Stimulated activated CD8-positive, alpha-beta memory T cell treated with anti-CD3 and anti-CD28 coated beads, Interleukin-15, amount 100 ng/mL, for 4 hours (primary cell): ENCODE results near the gene CCDC12.
A peak's percentile ranks its signal among the peaks of the same experiment; 100 is the strongest.

ENCODE experiments used
- DNase-seq, 2 donors: peaks; one replicate each; pipeline ENCODE4 v3.0.0-alpha.2; 2020; ENCODE audit warnings: low read depth in 2 of 2

The CCDC12 gene

GRCh38 chr3:46907271-46907670, 69.3 kb downstream of the CCDC12 start:
- DNase-seq = no peak

DNA sequence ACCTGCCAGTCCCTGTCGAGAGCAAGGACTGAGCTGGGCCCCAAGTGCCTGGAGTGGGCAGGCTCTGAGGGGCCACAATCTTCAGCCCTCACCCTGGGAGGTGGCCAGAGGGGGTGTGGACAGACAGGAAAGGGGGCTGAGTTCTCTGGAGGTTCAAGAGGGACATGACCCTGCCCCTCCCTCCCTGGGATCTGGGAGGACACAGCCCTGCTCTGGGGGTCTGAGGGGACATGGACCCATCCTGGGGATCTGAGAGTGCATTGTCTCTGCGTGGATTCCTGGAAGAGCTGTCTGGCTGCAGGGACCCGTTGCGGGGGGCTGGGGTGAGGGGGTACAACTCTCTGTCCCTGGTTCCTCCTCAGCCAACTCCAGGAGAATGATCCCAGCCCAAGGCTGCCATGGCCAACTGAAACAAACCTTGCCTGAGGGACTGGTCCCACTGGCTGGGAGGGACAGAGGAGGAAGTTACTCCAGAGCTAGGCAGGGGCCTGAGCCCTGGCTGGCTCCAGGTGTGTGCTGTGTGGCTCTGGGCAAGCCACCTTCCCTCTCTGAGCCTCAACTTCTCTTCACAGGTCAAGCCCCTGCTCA, 70.0 kb downstream of the CCDC12 start:
- no peak for DNase-seq

- no peak for DNase-seq
Observed at GRCh38 chr3:46905661-46906451, 70.7 kb downstream of the CCDC12 start.

GRCh38 chr3:46905213-46905560, 71.4 kb downstream of the CCDC12 start:
- no peak for DNase-seq

- no peak for DNase-seq
Observed at GRCh38 chr3:46904303-46905212, 72.0 kb downstream of the CCDC12 start.

DNA sequence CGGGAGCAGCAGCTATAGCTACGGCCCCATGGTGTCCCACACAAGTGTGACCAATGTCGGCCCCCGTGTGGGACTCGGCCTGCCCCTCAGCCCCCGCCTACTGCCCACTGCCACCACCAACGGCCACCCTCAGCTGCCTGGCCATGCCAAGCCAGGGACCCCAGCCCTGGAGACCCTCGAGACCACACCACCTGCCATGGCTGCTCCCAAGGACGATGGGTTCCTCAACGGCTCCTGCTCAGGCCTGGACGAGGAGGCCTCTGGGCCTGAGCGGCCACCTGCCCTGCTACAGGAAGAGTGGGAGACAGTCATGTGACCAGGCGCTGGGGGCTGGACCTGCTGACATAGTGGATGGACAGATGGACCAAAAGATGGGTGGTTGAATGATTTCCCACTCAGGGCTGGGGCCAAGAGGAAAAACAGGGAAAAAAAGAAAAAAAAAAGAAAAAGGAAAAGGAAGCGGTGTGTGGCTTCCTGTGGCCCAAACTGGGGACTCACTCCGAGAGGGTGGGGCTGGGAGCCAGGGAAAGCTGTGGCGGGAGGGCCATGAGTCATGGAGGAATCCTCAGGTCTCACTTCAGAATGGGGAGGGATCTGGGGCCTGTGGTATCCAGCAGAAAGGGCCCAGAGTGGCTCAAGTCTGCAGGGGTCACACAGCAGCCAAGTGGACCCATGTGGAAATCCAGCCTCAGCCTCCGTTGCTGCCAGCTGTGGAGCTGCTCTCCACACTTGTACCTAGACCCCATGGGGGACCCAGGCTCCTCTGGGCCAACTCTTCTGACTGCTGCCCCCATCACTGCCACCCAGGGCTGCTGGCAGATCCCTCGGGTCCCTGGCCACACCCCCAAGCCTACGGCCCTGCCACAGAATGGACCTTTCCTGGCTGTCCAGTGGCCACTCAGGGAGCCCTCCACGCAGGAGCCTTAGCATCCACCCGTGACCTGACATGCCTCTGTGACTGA, 72.9 kb downstream of the CCDC12 start:
- DNase-seq = no peak

- no peak for DNase-seq
Observed at GRCh38 chr3:46902188-46902631, 74.3 kb downstream of the CCDC12 start.

DNA sequence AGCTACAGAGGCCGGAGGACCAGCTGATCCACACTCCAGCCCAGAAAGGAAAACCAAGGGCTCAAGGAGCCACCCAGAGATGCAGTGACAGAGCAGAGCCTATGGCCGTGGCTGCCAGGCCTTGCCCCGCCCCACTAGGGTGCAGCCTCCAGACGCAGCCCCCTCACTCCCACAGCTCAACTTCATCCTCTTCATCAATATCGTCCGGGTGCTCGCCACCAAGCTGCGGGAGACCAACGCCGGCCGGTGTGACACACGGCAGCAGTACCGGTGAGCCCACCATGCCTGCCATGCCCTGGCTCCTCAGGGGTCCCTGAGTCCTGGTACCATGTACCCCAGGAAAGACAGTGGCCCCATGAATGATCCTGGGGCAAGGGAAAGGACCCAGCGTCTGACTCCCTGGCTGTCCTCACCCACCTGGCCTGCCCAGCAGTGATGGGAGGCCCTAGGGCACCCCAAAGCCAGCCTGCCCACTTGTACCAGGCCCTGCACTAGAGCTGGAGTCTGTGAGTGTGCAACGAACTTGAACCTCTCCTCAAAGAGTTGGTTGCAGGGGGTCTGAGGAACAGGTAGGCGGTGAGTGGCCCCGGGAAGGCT, 74.9 kb downstream of the CCDC12 start:
- DNase-seq = no peak

DNA sequence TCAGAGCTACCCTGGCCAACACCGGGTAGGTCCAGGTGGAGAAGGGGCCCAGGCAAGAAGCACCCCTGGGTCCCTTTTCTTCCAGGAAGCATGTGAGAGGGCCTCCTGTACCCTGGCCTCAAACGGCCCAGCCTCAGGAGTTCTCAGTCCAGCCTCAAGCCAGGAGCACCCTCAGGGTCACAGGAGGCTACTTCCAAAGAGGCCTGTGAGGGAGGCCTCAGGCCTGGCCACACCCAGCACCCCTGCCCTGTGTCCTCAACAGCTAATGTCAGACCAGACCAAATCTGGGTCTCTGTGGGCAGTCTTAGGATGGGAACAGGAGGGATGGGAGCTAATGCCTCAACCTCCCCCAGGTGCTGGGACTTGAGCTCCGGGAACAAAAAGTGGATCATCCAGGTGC, 75.5 kb downstream of the CCDC12 start:
- DNase-seq = no peak

GRCh38 chr3:46900356-46900755, 76.2 kb downstream of the CCDC12 start:
- no peak for DNase-seq

GRCh38 chr3:46900007-46900292, 76.6 kb downstream of the CCDC12 start:
- DNase-seq = no peak

- DNase-seq = no peak
Observed at GRCh38 chr3:46899151-46900006, 77.2 kb downstream of the CCDC12 start.

- DNase-seq = no peak
Observed at GRCh38 chr3:46898321-46899150, 78.0 kb downstream of the CCDC12 start.

GRCh38 chr3:46897829-46898320, 78.7 kb downstream of the CCDC12 start:
- no peak for DNase-seq

DNA sequence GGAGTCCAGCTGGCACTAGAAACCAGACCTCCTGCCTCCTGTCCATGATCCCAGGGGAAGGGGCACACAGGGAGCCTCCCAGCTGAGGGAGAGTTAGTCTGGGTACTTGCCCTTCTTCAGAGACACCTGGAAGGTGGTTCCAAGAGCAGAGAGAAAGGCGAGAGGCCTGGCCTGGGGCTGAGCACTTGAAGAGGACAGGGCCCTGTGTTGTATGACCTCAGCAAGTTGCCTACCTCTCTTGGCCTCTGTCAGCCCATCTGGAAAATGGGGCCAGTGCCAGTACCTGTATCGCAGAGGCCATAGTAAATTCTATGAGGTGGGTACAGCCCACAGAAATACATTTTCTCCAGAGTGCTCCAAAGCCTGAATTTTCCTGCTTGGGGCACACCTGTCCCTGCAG, 79.5 kb downstream of the CCDC12 start:
- DNase-seq = no peak

- DNase-seq = no peak
Observed at GRCh38 chr3:46896386-46896785, 80.2 kb downstream of the CCDC12 start.

- no peak for DNase-seq
Observed at GRCh38 chr3:46895761-46896160, 80.8 kb downstream of the CCDC12 start.

DNA sequence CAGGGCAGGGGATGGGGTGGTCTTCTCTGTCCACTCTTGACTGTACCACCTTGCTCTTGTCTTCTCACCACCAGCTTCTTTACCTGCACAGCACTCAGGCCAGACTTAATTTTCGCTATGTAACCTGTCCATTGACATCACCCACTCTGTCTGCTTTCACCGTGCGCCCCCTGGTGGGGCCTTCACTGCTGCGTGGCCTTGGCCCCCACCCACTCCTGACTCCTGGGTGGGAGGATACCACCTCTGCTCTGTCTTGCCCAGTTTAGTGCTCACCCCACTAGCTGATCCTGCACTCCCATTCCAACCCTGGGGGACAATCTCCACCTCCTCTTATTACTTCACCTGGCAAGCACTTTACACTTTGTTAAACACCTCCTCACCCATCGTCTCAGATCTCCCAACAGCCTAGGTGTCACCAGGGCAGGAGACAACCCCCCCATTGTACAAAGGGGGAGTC, 81.3 kb downstream of the CCDC12 start:
- peak; percentile 46 to 65 for DNase-seq

GRCh38 chr3:46894256-46894655, 82.3 kb downstream of the CCDC12 start:
- no peak for DNase-seq
